Measurements from ENCODE around the gene MLLT1.

DNA sequence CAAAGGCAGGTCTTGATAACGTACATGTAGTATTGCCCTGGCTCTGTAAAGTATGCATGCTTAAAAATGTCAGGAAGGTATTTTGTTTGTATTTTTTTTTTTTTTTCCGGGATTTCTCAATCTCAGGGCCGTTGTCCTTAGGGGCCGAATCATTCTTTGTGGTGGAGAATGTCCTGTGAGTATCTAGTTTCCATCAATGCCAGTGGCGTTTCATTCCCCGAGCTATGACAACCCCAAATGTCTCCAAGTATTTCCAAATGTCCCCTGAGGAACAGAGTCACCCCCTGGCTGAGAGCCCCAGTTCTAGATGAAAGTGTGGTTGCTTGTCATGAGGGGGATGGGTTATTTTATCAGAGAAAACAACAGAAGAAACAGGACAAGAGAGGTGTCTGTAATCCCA is 75.6 kb downstream of the MLLT1 start:
- TF ChIP-seq, protein P1, sequence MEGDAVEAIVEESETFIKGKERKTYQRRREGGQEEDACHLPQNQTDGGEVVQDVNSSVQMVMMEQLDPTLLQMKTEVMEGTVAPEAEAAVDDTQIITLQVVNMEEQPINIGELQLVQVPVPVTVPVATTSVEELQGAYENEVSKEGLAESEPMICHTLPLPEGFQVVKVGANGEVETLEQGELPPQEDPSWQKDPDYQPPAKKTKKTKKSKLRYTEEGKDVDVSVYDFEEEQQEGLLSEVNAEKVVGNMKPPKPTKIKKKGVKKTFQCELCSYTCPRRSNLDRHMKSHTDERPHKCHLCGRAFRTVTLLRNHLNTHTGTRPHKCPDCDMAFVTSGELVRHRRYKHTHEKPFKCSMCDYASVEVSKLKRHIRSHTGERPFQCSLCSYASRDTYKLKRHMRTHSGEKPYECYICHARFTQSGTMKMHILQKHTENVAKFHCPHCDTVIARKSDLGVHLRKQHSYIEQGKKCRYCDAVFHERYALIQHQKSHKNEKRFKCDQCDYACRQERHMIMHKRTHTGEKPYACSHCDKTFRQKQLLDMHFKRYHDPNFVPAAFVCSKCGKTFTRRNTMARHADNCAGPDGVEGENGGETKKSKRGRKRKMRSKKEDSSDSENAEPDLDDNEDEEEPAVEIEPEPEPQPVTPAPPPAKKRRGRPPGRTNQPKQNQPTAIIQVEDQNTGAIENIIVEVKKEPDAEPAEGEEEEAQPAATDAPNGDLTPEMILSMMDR (IDR thresholded peaks at IDR 0.05) = no peak
- no peak for TF ChIP-seq POLR2A (IDR thresholded peaks at IDR 0.05)

Measured in heart left ventricle (tissue), 13 donors.